HPDE6-E6E7 (cell line): Measurements from ENCODE around the gene XXYLT1.

Experiments used
- DNase-seq: peaks from one replicate; pipeline ENCODE4 v3.0.0; 2011; ENCODE audit warnings: missing footprints; ENCODE audit errors: extremely low spot score

Gene XXYLT1

GRCh38 chr3:195131176-195131575 lies 139.8 kb downstream of the XXYLT1 start:
- peak; percentile 61 for DNase-seq

GRCh38 chr3:195129644-195130492 lies 141.1 kb downstream of the XXYLT1 start:
- DNase-seq = no peak

- no peak for DNase-seq
These were observed 141.8 kb downstream of the XXYLT1 start for GRCh38 chr3:195129072-195129643.

- no peak for DNase-seq
These were observed 142.5 kb downstream of the XXYLT1 start for GRCh38 chr3:195128255-195129071.

- no peak for DNase-seq
These were observed 144.8 kb downstream of the XXYLT1 start for GRCh38 chr3:195126056-195126605.

- no peak for DNase-seq
These were observed 145.3 kb downstream of the XXYLT1 start for GRCh38 chr3:195125646-195126045.

- DNase-seq = no peak
These were observed 146.5 kb downstream of the XXYLT1 start for GRCh38 chr3:195124378-195124992.

GRCh38 chr3:195123281-195123691 lies 147.7 kb downstream of the XXYLT1 start:
- DNase-seq = no peak

GRCh38 chr3:195122261-195122660 lies 148.7 kb downstream of the XXYLT1 start:
- DNase-seq = no peak

- no peak for DNase-seq
These were observed 150.7 kb downstream of the XXYLT1 start for GRCh38 chr3:195120267-195120601.

GRCh38 chr3:195119461-195120266 lies 151.3 kb downstream of the XXYLT1 start:
- peak; percentile 49 for DNase-seq

- DNase-seq = no peak
These were observed 152.3 kb downstream of the XXYLT1 start for GRCh38 chr3:195118671-195119070.

- peak; percentile 68 for DNase-seq
These were observed 152.9 kb downstream of the XXYLT1 start for GRCh38 chr3:195117978-195118581.

GRCh38 chr3:195116407-195117185 lies 154.4 kb downstream of the XXYLT1 start:
- DNase-seq = no peak

- no peak for DNase-seq
These were observed 155.2 kb downstream of the XXYLT1 start for GRCh38 chr3:195115600-195116406.

- no peak for DNase-seq
These were observed 156.0 kb downstream of the XXYLT1 start for GRCh38 chr3:195114786-195115599.

GRCh38 chr3:195113536-195114425 lies 157.2 kb downstream of the XXYLT1 start:
- no peak for DNase-seq
